ENCODE measurements around the gene FBXO41.

Gene FBXO41

GRCh38 chr2:73284296-73285158 lies at the start of gene FBXO41:
TSS of gene FBXO41 (minus strand) at chr2:73284478. CDS start at chr2:73269630, 14,848 bp downstream.
- peak; percentile 63 for DNase-seq

- DNase-seq, result no peak
Observed at GRCh38 chr2:73334045-73334444, 49.8 kb upstream of the FBXO41 start.

- no peak for DNase-seq
Observed at GRCh38 chr2:73333564-73333963, 49.3 kb upstream of the FBXO41 start.

GRCh38 chr2:73324126-73324725 lies 39.9 kb upstream of the FBXO41 start:
- DNase-seq, result no peak

- DNase-seq, result no peak
Observed at GRCh38 chr2:73323551-73323950, 39.3 kb upstream of the FBXO41 start.

GRCh38 chr2:73314441-73314840 lies 30.2 kb upstream of the FBXO41 start:
- DNase-seq, result no peak

GRCh38 chr2:73307720-73308119 lies 23.4 kb upstream of the FBXO41 start:
- no peak for DNase-seq

GRCh38 chr2:73301636-73302035 lies 17.4 kb upstream of the FBXO41 start:
- no peak for DNase-seq

- no peak for DNase-seq
Observed at GRCh38 chr2:73300926-73301325, 16.6 kb upstream of the FBXO41 start.

- DNase-seq, result no peak
Observed at GRCh38 chr2:73297586-73297985, 13.3 kb upstream of the FBXO41 start.

GRCh38 chr2:73297151-73297559 lies 12.9 kb upstream of the FBXO41 start:
- no peak for DNase-seq

- no peak for DNase-seq
Observed at GRCh38 chr2:73295751-73296400, 11.6 kb upstream of the FBXO41 start.

- DNase-seq, result no peak
Observed at GRCh38 chr2:73294239-73294638, 10.0 kb upstream of the FBXO41 start.

- peak; percentile 71 for DNase-seq
Observed at GRCh38 chr2:73293534-73294171, 9.4 kb upstream of the FBXO41 start, which contains the start of gene EGR4. TSS of gene EGR4 (minus strand) at chr2:73293548. CDS start at chr2:73293317, 231 bp downstream.

GRCh38 chr2:73292906-73293533 lies 8.7 kb upstream of the FBXO41 start:
- no peak for DNase-seq

- DNase-seq, result no peak
Observed at GRCh38 chr2:73292316-73292905, 8.1 kb upstream of the FBXO41 start.

GRCh38 chr2:73291461-73292315 lies 7.4 kb upstream of the FBXO41 start:
- no peak for DNase-seq

- peak; percentile 81 for DNase-seq
Observed at GRCh38 chr2:73291093-73291460, 6.8 kb upstream of the FBXO41 start.

GRCh38 chr2:73290049-73290839 lies 6.0 kb upstream of the FBXO41 start:
- peak; percentile 74 for DNase-seq

- peak; percentile 43 for DNase-seq
Observed at GRCh38 chr2:73289304-73289703, 5.0 kb upstream of the FBXO41 start.
